ENCODE measurements around the gene ANK3. TPM values are rescaled to one million over a fixed set of nuclear protein-coding genes. Genes with fewer than 3 reads are reported as not detected.

The ANK3 gene
- total RNA-seq, 1 experiment from 2014 or later = 69.6 TPM

DNA sequence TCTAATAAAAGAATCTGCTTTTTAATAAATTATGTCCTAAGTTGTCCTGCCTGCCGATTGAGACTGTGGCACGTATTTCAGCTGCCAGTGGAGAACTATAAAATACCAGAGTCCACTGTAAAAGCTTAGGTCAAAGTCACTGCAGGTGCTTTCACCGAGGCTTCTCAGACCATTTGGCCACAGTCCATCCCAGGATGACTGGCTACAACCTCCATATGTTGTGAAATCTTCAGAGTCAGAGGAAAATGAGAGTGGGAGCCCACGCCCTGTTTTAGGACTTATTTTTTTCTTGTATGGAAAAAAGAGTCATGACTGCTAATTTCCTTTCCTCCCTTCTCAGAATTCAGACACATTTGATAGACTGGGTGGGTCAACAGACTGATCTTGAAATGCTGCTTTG, 182.9 kb downstream of the ANK3 start (continued):
- TF ChIP-seq, protein P1, sequence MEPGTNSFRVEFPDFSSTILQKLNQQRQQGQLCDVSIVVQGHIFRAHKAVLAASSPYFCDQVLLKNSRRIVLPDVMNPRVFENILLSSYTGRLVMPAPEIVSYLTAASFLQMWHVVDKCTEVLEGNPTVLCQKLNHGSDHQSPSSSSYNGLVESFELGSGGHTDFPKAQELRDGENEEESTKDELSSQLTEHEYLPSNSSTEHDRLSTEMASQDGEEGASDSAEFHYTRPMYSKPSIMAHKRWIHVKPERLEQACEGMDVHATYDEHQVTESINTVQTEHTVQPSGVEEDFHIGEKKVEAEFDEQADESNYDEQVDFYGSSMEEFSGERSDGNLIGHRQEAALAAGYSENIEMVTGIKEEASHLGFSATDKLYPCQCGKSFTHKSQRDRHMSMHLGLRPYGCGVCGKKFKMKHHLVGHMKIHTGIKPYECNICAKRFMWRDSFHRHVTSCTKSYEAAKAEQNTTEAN (CRISPR knock-in tag; IDR thresholded peaks at IDR 0.05) = no peak
- TF ChIP-seq ZNF138 (CRISPR knock-in tag; conservative IDR thresholded peaks at IDR 0.05) = no peak

DNA sequence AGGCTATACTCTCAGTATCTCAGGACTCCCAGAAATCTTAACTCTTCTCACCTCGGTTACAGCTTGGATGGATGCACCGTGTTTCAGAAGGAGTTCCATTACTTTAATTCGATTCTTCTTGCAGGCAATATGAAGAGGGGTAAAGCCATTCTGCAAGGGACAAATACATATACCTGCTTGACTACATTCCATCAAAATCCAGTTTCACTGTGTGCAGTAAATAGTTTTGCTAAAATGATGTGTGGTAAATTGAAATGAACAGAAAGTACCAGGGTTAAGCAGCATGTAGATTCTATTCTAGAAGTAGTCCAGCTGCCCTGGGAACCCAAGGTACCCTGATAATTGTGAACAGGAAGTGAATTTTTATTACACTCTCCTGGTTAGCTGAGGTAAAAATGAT, 183.9 kb downstream of the ANK3 start:
- ChIA-PET POLR2A (no interaction called here), CTCF (interaction anchor here (5.8 kb wide), 1 partner anchor 104 kb away, joined by 39 read pairs; no protein-coding TSS in a partner anchor)
- Mint-ChIP-seq H3K27ac (no peak overlapping the region), H3K4me1 (peaks cover 18% of the 10 kb centered on the region), H3K36me3 (no peaks in the 10 kb centered on the region), H3K4me3 (no peak overlapping the region), H3K27me3 (ENCODE audit: low read depth) (no peaks in the 10 kb centered on the region), H3K9me3 (no peaks in the 10 kb centered on the region)
- DNase-seq (ENCODE audit: low spot score) = no peak
- no peak for ATAC-seq
- TF ChIP-seq, protein P2, sequence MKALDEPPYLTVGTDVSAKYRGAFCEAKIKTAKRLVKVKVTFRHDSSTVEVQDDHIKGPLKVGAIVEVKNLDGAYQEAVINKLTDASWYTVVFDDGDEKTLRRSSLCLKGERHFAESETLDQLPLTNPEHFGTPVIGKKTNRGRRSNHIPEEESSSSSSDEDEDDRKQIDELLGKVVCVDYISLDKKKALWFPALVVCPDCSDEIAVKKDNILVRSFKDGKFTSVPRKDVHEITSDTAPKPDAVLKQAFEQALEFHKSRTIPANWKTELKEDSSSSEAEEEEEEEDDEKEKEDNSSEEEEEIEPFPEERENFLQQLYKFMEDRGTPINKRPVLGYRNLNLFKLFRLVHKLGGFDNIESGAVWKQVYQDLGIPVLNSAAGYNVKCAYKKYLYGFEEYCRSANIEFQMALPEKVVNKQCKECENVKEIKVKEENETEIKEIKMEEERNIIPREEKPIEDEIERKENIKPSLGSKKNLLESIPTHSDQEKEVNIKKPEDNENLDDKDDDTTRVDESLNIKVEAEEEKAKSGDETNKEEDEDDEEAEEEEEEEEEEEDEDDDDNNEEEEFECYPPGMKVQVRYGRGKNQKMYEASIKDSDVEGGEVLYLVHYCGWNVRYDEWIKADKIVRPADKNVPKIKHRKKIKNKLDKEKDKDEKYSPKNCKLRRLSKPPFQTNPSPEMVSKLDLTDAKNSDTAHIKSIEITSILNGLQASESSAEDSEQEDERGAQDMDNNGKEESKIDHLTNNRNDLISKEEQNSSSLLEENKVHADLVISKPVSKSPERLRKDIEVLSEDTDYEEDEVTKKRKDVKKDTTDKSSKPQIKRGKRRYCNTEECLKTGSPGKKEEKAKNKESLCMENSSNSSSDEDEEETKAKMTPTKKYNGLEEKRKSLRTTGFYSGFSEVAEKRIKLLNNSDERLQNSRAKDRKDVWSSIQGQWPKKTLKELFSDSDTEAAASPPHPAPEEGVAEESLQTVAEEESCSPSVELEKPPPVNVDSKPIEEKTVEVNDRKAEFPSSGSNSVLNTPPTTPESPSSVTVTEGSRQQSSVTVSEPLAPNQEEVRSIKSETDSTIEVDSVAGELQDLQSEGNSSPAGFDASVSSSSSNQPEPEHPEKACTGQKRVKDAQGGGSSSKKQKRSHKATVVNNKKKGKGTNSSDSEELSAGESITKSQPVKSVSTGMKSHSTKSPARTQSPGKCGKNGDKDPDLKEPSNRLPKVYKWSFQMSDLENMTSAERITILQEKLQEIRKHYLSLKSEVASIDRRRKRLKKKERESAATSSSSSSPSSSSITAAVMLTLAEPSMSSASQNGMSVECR (CRISPR knock-in tag; IDR thresholded peaks at IDR 0.05; ENCODE audit: borderline replicate concordance) = no peak
- TF ChIP-seq MXD4 (CRISPR knock-in tag; IDR thresholded peaks at IDR 0.05; ENCODE audit: borderline replicate concordance) (no peak), ZNF263 (CRISPR knock-in tag; IDR thresholded peaks at IDR 0.05; ENCODE audit: low read depth) (no peak)
- TF ChIP-seq, protein P3, sequence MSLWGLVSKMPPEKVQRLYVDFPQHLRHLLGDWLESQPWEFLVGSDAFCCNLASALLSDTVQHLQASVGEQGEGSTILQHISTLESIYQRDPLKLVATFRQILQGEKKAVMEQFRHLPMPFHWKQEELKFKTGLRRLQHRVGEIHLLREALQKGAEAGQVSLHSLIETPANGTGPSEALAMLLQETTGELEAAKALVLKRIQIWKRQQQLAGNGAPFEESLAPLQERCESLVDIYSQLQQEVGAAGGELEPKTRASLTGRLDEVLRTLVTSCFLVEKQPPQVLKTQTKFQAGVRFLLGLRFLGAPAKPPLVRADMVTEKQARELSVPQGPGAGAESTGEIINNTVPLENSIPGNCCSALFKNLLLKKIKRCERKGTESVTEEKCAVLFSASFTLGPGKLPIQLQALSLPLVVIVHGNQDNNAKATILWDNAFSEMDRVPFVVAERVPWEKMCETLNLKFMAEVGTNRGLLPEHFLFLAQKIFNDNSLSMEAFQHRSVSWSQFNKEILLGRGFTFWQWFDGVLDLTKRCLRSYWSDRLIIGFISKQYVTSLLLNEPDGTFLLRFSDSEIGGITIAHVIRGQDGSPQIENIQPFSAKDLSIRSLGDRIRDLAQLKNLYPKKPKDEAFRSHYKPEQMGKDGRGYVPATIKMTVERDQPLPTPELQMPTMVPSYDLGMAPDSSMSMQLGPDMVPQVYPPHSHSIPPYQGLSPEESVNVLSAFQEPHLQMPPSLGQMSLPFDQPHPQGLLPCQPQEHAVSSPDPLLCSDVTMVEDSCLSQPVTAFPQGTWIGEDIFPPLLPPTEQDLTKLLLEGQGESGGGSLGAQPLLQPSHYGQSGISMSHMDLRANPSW (CRISPR knock-in tag; conservative IDR thresholded peaks at IDR 0.05; ENCODE audit: low read depth) = no peak
- TF ChIP-seq, protein P4, sequence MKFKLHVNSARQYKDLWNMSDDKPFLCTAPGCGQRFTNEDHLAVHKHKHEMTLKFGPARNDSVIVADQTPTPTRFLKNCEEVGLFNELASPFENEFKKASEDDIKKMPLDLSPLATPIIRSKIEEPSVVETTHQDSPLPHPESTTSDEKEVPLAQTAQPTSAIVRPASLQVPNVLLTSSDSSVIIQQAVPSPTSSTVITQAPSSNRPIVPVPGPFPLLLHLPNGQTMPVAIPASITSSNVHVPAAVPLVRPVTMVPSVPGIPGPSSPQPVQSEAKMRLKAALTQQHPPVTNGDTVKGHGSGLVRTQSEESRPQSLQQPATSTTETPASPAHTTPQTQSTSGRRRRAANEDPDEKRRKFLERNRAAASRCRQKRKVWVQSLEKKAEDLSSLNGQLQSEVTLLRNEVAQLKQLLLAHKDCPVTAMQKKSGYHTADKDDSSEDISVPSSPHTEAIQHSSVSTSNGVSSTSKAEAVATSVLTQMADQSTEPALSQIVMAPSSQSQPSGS (CRISPR knock-in tag; IDR thresholded peaks at IDR 0.05; ENCODE audit: borderline replicate concordance, low read depth) = no peak

DNA sequence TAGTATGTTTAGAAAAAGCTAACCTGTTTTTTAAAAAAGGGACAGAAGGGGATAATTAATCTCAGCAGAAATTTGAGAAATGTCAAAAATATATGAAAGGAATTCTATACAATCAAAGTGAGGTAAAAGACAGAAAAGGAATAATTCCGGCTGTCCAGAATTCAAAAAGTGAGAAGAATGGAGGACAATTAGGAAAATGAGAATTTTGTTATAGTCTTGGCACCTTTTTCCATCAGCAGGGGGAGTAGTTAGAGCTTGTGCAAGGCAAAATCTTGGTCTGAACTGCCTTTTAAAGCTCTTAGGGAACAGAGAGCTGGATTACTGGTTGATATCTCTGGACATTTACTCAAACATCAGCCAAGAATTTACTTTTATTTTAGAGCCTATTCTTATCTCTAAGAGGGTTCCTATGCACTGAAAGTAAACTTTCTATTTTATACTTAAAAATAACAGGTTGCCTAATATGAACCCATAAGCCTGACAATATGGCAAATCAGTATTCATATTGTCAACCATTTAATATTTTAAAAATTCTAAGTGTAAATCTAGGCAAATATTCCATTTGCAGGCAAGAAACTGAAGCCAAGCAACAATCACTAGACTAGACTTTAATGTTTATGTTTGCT, 185.6 kb downstream of the ANK3 start:
- POLR2A ChIA-PET = interaction anchor here (1.2 kb wide), 1 partner anchor 64 kb away, joined by 3 read pairs; no protein-coding TSS in a partner anchor

More for the DNA sequence above, 185.6 kb downstream of the ANK3 start:
- H3K4me3 Mint-ChIP-seq = no peak overlapping the region
- CTCF ChIA-PET = interaction anchor here (0.6 to 1.8 kb wide), 14 partner anchors 9 to 444 kb away, joined by 3 to 13 read pairs (median 4); no protein-coding TSS in a partner anchor
- no peak overlapping the region for H3K27ac Mint-ChIP-seq
- ATAC-seq (no peak), DNase-seq (ENCODE audit: low spot score) (no peak)
- peaks cover 5% of the 10 kb centered on the region for H3K4me1 Mint-ChIP-seq
- H3K9me3 Mint-ChIP-seq = no peaks in the 10 kb centered on the region
- TF ChIP-seq, protein P5, sequence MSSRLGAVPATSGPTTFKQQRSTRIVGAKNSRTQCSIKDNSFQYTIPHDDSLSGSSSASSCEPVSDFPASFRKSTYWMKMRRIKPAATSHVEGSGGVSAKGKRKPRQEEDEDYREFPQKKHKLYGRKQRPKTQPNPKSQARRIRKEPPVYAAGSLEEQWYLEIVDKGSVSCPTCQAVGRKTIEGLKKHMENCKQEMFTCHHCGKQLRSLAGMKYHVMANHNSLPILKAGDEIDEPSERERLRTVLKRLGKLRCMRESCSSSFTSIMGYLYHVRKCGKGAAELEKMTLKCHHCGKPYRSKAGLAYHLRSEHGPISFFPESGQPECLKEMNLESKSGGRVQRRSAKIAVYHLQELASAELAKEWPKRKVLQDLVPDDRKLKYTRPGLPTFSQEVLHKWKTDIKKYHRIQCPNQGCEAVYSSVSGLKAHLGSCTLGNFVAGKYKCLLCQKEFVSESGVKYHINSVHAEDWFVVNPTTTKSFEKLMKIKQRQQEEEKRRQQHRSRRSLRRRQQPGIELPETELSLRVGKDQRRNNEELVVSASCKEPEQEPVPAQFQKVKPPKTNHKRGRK (CRISPR knock-in tag; IDR thresholded peaks at IDR 0.05; ENCODE audit: borderline replicate concordance) = no peak
- TF ChIP-seq NR2C2 (CRISPR knock-in tag; IDR thresholded peaks at IDR 0.05) = no peak
- no peaks in the 10 kb centered on the region for H3K36me3 Mint-ChIP-seq
- no peaks in the 10 kb centered on the region for H3K27me3 Mint-ChIP-seq (ENCODE audit: low read depth)

Data from WTC11 (cell line).